ENCODE measurements around the gene DLGAP1.

The DLGAP1 gene

DNA sequence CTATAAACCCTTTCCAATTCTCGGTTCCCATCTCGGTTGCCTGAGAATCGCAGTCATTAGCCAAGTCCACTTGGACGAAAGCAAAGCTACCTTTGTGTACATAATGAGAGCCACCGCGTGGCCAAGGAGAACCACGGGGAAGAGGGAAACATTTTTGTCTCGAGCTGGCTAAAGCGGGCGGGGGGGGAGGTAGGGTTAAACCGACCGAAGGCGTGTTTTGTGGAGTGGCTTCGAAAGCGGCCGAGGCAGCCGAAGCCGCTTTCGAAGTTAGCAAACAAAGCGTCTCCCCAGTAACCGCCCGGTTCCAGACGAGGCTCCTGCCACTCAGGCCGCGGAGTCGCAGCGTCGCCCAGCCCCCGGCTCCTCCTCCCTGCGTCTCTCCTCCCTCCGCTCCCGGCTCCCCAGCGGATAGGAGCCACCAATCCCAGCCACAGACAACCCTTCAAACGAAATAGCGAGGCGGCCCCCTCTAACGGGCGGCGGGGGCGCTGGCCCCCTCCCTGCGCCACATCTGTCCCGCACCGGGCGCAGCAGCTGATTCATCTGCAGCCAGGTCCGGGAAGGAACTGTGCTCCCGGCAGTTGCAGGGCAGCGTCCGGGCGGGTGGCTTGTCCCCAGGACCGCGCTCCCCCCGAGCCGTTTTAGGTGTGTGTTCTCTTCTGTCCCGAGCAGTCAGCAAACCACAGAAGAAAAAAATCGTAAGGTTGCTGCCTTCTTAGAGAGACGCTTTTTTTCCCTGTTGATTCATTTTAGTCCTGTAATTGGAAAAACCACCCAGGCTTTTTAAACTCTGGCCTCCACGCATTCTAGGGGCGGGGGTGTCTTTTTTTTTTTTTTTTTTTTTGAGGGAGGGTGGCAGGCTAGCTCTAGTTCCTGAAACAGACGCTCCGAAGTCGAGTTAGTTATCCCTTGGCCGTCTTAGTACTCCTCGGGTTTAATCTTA lies 1006.9 kb downstream of the DLGAP1 start:
- H3K27ac ChIP-seq (ENCODE audit: low read length) = peak overlapping the region; percentile 99
- peak overlapping the region; percentile 93 to 100 for H3K9ac ChIP-seq (ENCODE audit: low read length in 2 of 2)
- peaks cover 13% of the 10 kb centered on the region for H3K4me1 ChIP-seq (ENCODE audit: control insufficient read depth, insufficient read depth, low read length)
- H3K36me3 ChIP-seq (ENCODE audit: control insufficient read depth in 2 of 2, insufficient read depth in 2 of 2, low read length in 2 of 2) = no peaks in the 10 kb centered on the region
- H3K9me3 ChIP-seq (ENCODE audit: control insufficient read depth in 2 of 2, low read length in 2 of 2) = no peaks in the 10 kb centered on the region
- no peaks in the 10 kb centered on the region for H3K27me3 ChIP-seq (ENCODE audit: control insufficient read depth in 1 of 2, insufficient read depth in 2 of 2, low read length in 2 of 2)
- H3K4me3 ChIP-seq (ENCODE audit: low read length in 2 of 2) = peak overlapping the region; percentile 96 to 97

DNA sequence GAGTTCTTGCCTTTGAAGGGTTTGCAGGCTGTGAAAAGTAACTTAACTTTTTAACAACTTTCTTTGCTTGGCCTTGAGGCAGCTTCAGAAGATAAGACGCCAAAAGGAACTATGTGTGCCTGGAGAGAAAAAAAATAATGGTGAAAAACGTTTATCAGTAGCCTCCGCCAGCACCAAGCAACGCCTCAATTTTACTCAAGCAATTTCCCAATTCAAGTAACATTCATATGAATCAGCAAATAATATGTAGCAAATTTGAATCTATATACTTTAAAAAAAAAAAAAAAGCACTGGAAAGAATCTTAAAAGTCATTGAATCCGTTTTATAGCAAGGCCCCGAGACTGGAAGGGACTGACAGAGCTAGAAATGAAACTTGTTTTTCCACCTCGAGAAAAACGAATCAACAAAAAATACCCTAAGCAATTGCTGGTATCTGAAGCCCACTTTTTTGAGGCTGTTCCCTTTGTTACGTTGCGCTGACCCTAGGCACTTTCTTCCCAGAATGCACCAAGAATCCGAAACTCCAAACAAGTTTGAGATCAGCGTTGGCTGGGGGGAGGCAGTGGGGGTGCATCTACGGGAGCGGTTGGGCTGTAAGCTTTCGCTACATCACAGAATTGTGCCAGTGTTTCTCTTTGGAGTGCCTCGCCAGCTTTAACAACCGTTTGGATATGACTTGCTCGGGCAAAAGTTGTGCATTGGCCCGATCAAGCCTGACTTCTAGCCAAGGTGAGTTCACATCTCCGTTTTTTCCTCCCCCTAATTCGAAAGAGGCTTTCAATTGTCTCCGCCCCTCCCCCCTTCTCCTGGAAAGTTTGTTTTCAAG lies 1007.8 kb downstream of the DLGAP1 start:
- Histone ChIP-seq H3K9me3 (ENCODE audit: control insufficient read depth in 2 of 2, low read length in 2 of 2) (no peaks in the 10 kb centered on the region), H3K36me3 (ENCODE audit: control insufficient read depth in 2 of 2, insufficient read depth in 2 of 2, low read length in 2 of 2) (no peaks in the 10 kb centered on the region), H3K4me1 (ENCODE audit: control insufficient read depth, insufficient read depth, low read length) (peaks cover 8% of the 10 kb centered on the region), H3K4me3 (ENCODE audit: low read length in 2 of 2) (peak overlapping the region; percentile 81 to 96), H3K27ac (ENCODE audit: low read length) (peak overlapping the region; percentile 99), H3K27me3 (ENCODE audit: control insufficient read depth in 1 of 2, insufficient read depth in 2 of 2, low read length in 2 of 2) (no peaks in the 10 kb centered on the region), H3K9ac (ENCODE audit: low read length in 2 of 2) (peak overlapping the region; percentile 91 to 100)

Data from stomach smooth muscle (tissue), 2 donors.